Stimulated activated effector memory CD8-positive, alpha-beta T cell treated with anti-CD3 and anti-CD28 coated beads, Interleukin-12 subunit alpha, Interleukin-12 subunit beta, amount 100 ng/mL, for 72 hours (primary cell): ENCODE data around the gene FBXO27.
A peak's percentile ranks its signal among the peaks of the same experiment; 100 is the strongest.

ENCODE experiments used
- ATAC-seq: fragments of 150-1000 bp; cut with Tn5 transposase; 2 replicates; pipeline ENCODE4 v1.10.0; 2021
- DNase-seq, 2 donors: peaks; one replicate each; pipeline ENCODE4 v3.0.0; 2021 to 2022; ENCODE audit warnings: low spot score in 2 of 2
- H3K27ac Mint-ChIP-seq: one replicate; pipeline ENCODE4 v1.8.0; 2022; ENCODE audit warnings: mild to moderate bottlenecking, mixed read lengths
- H3K36me3 Mint-ChIP-seq: one replicate; pipeline ENCODE4 v1.8.0; 2022; ENCODE audit warnings: mild to moderate bottlenecking, mixed read lengths
- H3K4me1 Mint-ChIP-seq: one replicate; pipeline ENCODE4 v1.8.0; 2022; ENCODE audit warnings: mixed read lengths
- H3K4me3 Mint-ChIP-seq: one replicate; pipeline ENCODE4 v1.8.0; 2022; ENCODE audit warnings: mild to moderate bottlenecking, mixed read lengths
- H3K9me3 Mint-ChIP-seq: one replicate; pipeline ENCODE4 v1.8.0; 2022; ENCODE audit warnings: mixed read lengths

FBXO27 gene

GRCh38 chr19:39053276-39054090, 21.1 kb upstream of the FBXO27 start:
- DNase-seq (no peak), ATAC-seq (no peak)
- Mint-ChIP-seq H3K27ac (no peak overlapping the region), H3K9me3 (no peaks in the 10 kb centered on the region), H3K4me3 (no peak overlapping the region), H3K36me3 (no peaks in the 10 kb centered on the region), H3K4me1 (no peaks in the 10 kb centered on the region)

- no peak for DNase-seq
- Mint-ChIP-seq H3K9me3 (no peaks in the 10 kb centered on the region), H3K4me1 (no peaks in the 10 kb centered on the region)
Observed at GRCh38 chr19:39052846-39053245, 20.5 kb upstream of the FBXO27 start.

GRCh38 chr19:39052243-39052746, 19.9 kb upstream of the FBXO27 start:
- Mint-ChIP-seq H3K4me3 (no peak overlapping the region), H3K4me1 (no peaks in the 10 kb centered on the region), H3K27ac (no peak overlapping the region), H3K9me3 (no peaks in the 10 kb centered on the region), H3K36me3 (no peaks in the 10 kb centered on the region)
- DNase-seq (peak; percentile 69 to 81), ATAC-seq (peak; percentile 81)

More at GRCh38 chr19:39052846-39053245, 20.5 kb upstream of the FBXO27 start:
- no peak for ATAC-seq
- Mint-ChIP-seq H3K4me3 (no peak overlapping the region), H3K27ac (no peak overlapping the region), H3K36me3 (no peaks in the 10 kb centered on the region)

- ATAC-seq (no peak), DNase-seq (no peak)
- Mint-ChIP-seq H3K4me3 (no peak overlapping the region), H3K4me1 (no peaks in the 10 kb centered on the region), H3K9me3 (no peaks in the 10 kb centered on the region), H3K36me3 (no peaks in the 10 kb centered on the region), H3K27ac (no peak overlapping the region)
Observed at GRCh38 chr19:39047073-39047472, 14.7 kb upstream of the FBXO27 start.

- H3K4me1 Mint-ChIP-seq: no peaks in the 10 kb centered on the region
- H3K9me3 Mint-ChIP-seq: no peaks in the 10 kb centered on the region
- ATAC-seq: peak; percentile 32
Observed at GRCh38 chr19:39046037-39046821, 13.9 kb upstream of the FBXO27 start.

GRCh38 chr19:39045506-39045905, 13.2 kb upstream of the FBXO27 start:
- H3K27ac Mint-ChIP-seq: peak overlapping the region; percentile 11
- ATAC-seq: no peak

More at GRCh38 chr19:39046037-39046821, 13.9 kb upstream of the FBXO27 start:
- no peak for DNase-seq
- Mint-ChIP-seq H3K36me3 (no peaks in the 10 kb centered on the region), H3K27ac (peak overlapping the region; percentile 11), H3K4me3 (no peak overlapping the region)

GRCh38 chr19:39038098-39038497, 5.7 kb upstream of the FBXO27 start:
- no peaks in the 10 kb centered on the region for H3K4me1 Mint-ChIP-seq
- H3K27ac Mint-ChIP-seq: no peak overlapping the region
- no peak overlapping the region for H3K4me3 Mint-ChIP-seq
- H3K9me3 Mint-ChIP-seq: no peaks in the 10 kb centered on the region
- ATAC-seq (peak; percentile 52), DNase-seq (no peak)
- no peaks in the 10 kb centered on the region for H3K36me3 Mint-ChIP-seq

More at GRCh38 chr19:39045506-39045905, 13.2 kb upstream of the FBXO27 start:
- H3K4me3 Mint-ChIP-seq: no peak overlapping the region
- H3K9me3 Mint-ChIP-seq: no peaks in the 10 kb centered on the region
- no peaks in the 10 kb centered on the region for H3K4me1 Mint-ChIP-seq
- no peaks in the 10 kb centered on the region for H3K36me3 Mint-ChIP-seq
- no peak for DNase-seq

GRCh38 chr19:39037194-39037593, 4.8 kb upstream of the FBXO27 start:
- DNase-seq (no peak), ATAC-seq (no peak)
- Mint-ChIP-seq H3K4me1 (peaks cover 7% of the 10 kb centered on the region), H3K4me3 (no peak overlapping the region), H3K36me3 (no peaks in the 10 kb centered on the region), H3K27ac (no peak overlapping the region), H3K9me3 (no peaks in the 10 kb centered on the region)

- H3K4me1 Mint-ChIP-seq: peaks cover 7% of the 10 kb centered on the region
- ATAC-seq: no peak
Observed at GRCh38 chr19:39036581-39036980, 4.2 kb upstream of the FBXO27 start.

GRCh38 chr19:39031368-39032062, 834 bp downstream of the FBXO27 start:
- ATAC-seq (peak; percentile 94), DNase-seq (peak; percentile 78 to 85)
- Mint-ChIP-seq H3K36me3 (no peaks in the 10 kb centered on the region), H3K4me3 (peak overlapping the region; percentile 73), H3K4me1 (peaks cover 7% of the 10 kb centered on the region), H3K9me3 (no peaks in the 10 kb centered on the region), H3K27ac (no peak overlapping the region)

More at GRCh38 chr19:39036581-39036980, 4.2 kb upstream of the FBXO27 start:
- DNase-seq: no peak
- Mint-ChIP-seq H3K36me3 (no peaks in the 10 kb centered on the region), H3K4me3 (no peak overlapping the region), H3K27ac (no peak overlapping the region), H3K9me3 (no peaks in the 10 kb centered on the region)

GRCh38 chr19:39030854-39031367, 1.4 kb downstream of the FBXO27 start:
- peaks cover 7% of the 10 kb centered on the region for H3K4me1 Mint-ChIP-seq
- H3K4me3 Mint-ChIP-seq: peak overlapping the region; percentile 73
- no peaks in the 10 kb centered on the region for H3K36me3 Mint-ChIP-seq
- ATAC-seq (no peak), DNase-seq (no peak)
- no peak overlapping the region for H3K27ac Mint-ChIP-seq
- no peaks in the 10 kb centered on the region for H3K9me3 Mint-ChIP-seq

GRCh38 chr19:39024875-39025641, 7.3 kb downstream of the FBXO27 start:
- no peaks in the 10 kb centered on the region for H3K4me1 Mint-ChIP-seq
- no peak for ATAC-seq

GRCh38 chr19:39021063-39021462, 11.3 kb downstream of the FBXO27 start:
- no peak overlapping the region for H3K4me3 Mint-ChIP-seq
- no peaks in the 10 kb centered on the region for H3K36me3 Mint-ChIP-seq
- ATAC-seq (peak; percentile 43), DNase-seq (no peak)
- no peak overlapping the region for H3K27ac Mint-ChIP-seq
- no peaks in the 10 kb centered on the region for H3K9me3 Mint-ChIP-seq
- H3K4me1 Mint-ChIP-seq: no peaks in the 10 kb centered on the region

More at GRCh38 chr19:39024875-39025641, 7.3 kb downstream of the FBXO27 start:
- Mint-ChIP-seq H3K9me3 (no peaks in the 10 kb centered on the region), H3K36me3 (no peaks in the 10 kb centered on the region), H3K4me3 (no peak overlapping the region), H3K27ac (no peak overlapping the region)
- no peak for DNase-seq

- H3K27ac Mint-ChIP-seq: no peak overlapping the region
Observed at GRCh38 chr19:39017646-39018045, 14.7 kb downstream of the FBXO27 start.

More at GRCh38 chr19:39017646-39018045, 14.7 kb downstream of the FBXO27 start:
- no peaks in the 10 kb centered on the region for H3K4me1 Mint-ChIP-seq
- no peaks in the 10 kb centered on the region for H3K9me3 Mint-ChIP-seq
- no peak overlapping the region for H3K4me3 Mint-ChIP-seq
- no peaks in the 10 kb centered on the region for H3K36me3 Mint-ChIP-seq
- no peak for ATAC-seq
- no peak for DNase-seq
